ENCODE measurements around the gene EXOSC10. TPM values are rescaled to one million over a fixed set of nuclear protein-coding genes. Genes with fewer than 3 reads are reported as not detected.
A peak's percentile ranks its signal among the peaks of the same experiment; 100 is the strongest.

EXOSC10 gene
- total RNA-seq, 1 experiment from 2014 or later: 73.0 TPM

- Mint-ChIP-seq H3K4me1 (peaks cover 12% of the 10 kb centered on the region), H3K9me3 (no peaks in the 10 kb centered on the region), H3K27me3 (ENCODE audit: low read depth) (no peaks in the 10 kb centered on the region), H3K36me3 (peaks cover 44% of the 10 kb centered on the region), H3K27ac (peak overlapping the region; percentile 69), H3K4me3 (no peak overlapping the region)
- TF ChIP-seq JUN (CRISPR knock-in tag; IDR thresholded peaks at IDR 0.05) (no peak), ZNF263 (CRISPR knock-in tag; IDR thresholded peaks at IDR 0.05; ENCODE audit: low read depth) (no peak), E2F4 (CRISPR knock-in tag; IDR thresholded peaks at IDR 0.05; ENCODE audit: borderline replicate concordance, low read depth) (no peak), CTCF (IDR thresholded peaks at IDR 0.05) (no peak), ZNF423 (CRISPR knock-in tag; IDR thresholded peaks at IDR 0.05) (no peak), HMGXB4 (CRISPR knock-in tag; IDR thresholded peaks at IDR 0.05) (no peak), FOXP1 (CRISPR knock-in tag; IDR thresholded peaks at IDR 0.05; ENCODE audit: borderline replicate concordance) (no peak), ATF1 (CRISPR knock-in tag; IDR thresholded peaks at IDR 0.05) (no peak), ZNF219 (CRISPR knock-in tag; IDR thresholded peaks at IDR 0.05; ENCODE audit: borderline replicate concordance) (no peak), ZNF671 (CRISPR knock-in tag; IDR thresholded peaks at IDR 0.05) (no peak), AR (CRISPR knock-in tag; IDR thresholded peaks at IDR 0.05) (no peak), SP1 (CRISPR knock-in tag; conservative IDR thresholded peaks at IDR 0.05) (no peak), JAZF1 (CRISPR knock-in tag; IDR thresholded peaks at IDR 0.05) (no peak), RELA (CRISPR knock-in tag; IDR thresholded peaks at IDR 0.05; ENCODE audit: borderline replicate concordance) (no peak), OVOL2 (CRISPR knock-in tag; IDR thresholded peaks at IDR 0.05; ENCODE audit: borderline replicate concordance) (no peak), MXD4 (CRISPR knock-in tag; IDR thresholded peaks at IDR 0.05; ENCODE audit: borderline replicate concordance) (no peak)
- TF ChIP-seq, protein P1, sequence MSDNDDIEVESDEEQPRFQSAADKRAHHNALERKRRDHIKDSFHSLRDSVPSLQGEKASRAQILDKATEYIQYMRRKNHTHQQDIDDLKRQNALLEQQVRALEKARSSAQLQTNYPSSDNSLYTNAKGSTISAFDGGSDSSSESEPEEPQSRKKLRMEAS (CRISPR knock-in tag; IDR thresholded peaks at IDR 0.05): no peak
- TF ChIP-seq, protein P2, sequence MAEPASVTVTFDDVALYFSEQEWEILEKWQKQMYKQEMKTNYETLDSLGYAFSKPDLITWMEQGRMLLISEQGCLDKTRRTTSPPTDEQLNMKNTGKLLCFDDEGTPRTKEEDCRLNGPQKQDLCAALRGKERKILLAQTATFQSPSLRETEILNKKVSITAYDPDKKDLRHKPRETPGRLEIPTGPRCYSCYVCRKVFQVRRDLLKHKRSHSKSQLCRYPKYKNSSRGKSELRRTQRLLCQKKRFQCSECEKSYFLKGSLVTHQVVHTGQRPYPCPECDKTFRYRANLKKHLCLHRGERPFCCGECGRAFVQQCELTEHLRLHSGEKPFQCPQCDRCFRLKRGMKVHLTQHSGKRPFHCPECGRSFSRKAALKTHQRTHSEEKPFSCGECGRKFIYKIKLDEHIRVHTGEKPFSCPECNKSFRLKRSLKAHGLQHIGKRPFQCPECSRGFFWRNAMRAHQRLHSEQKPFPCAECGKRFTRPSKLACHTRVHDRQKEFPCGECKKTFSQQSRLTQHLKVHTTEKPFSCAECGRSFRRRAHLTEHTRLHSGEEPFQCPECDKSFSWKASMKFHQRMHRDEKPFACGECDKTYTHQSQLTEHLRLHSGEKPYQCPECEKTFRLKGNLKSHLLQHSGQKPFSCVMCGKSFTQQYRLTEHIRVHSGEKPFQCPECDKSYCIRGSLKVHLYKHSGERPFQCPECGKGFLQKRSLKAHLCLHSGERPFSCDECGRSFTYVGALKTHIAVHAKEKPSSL (CRISPR knock-in tag; conservative IDR thresholded peaks at IDR 0.05): no peak
- TF ChIP-seq, protein P3, sequence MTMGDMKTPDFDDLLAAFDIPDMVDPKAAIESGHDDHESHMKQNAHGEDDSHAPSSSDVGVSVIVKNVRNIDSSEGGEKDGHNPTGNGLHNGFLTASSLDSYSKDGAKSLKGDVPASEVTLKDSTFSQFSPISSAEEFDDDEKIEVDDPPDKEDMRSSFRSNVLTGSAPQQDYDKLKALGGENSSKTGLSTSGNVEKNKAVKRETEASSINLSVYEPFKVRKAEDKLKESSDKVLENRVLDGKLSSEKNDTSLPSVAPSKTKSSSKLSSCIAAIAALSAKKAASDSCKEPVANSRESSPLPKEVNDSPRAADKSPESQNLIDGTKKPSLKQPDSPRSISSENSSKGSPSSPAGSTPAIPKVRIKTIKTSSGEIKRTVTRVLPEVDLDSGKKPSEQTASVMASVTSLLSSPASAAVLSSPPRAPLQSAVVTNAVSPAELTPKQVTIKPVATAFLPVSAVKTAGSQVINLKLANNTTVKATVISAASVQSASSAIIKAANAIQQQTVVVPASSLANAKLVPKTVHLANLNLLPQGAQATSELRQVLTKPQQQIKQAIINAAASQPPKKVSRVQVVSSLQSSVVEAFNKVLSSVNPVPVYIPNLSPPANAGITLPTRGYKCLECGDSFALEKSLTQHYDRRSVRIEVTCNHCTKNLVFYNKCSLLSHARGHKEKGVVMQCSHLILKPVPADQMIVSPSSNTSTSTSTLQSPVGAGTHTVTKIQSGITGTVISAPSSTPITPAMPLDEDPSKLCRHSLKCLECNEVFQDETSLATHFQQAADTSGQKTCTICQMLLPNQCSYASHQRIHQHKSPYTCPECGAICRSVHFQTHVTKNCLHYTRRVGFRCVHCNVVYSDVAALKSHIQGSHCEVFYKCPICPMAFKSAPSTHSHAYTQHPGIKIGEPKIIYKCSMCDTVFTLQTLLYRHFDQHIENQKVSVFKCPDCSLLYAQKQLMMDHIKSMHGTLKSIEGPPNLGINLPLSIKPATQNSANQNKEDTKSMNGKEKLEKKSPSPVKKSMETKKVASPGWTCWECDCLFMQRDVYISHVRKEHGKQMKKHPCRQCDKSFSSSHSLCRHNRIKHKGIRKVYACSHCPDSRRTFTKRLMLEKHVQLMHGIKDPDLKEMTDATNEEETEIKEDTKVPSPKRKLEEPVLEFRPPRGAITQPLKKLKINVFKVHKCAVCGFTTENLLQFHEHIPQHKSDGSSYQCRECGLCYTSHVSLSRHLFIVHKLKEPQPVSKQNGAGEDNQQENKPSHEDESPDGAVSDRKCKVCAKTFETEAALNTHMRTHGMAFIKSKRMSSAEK (CRISPR knock-in tag; IDR thresholded peaks at IDR 0.05; ENCODE audit: borderline replicate concordance): no peak
- ChIA-PET CTCF (interaction anchor here (1.3 to 1.5 kb wide), 2 partner anchors 89 to 110 kb away, joined by 3 to 7 read pairs; no protein-coding TSS in a partner anchor), POLR2A (no interaction called here)
- ATAC-seq (peak; percentile 71), DNase-seq (ENCODE audit: low spot score) (no peak)
Observed at GRCh38 chr1:11147197-11147770, 47.6 kb upstream of the EXOSC10 start.
